Liver (tissue), 3 donors: Measurements from ENCODE around the gene IFTAP.

Experiments
- RAD21 ChIP-seq, 2 donors: IDR thresholded peaks; 2 replicates each; pipeline ENCODE4 v1.6.1; 2016; ENCODE audit warnings: antibody characterized with exemption in 2 of 2, mild to moderate bottlenecking in 2 of 2
- YY1 ChIP-seq: IDR thresholded peaks from 2 replicates; pipeline ENCODE4 v1.6.1; 2016; ENCODE audit warnings: antibody characterized with exemption, mild to moderate bottlenecking
- TF ChIP-seq, protein P1 (sequence below): fragments of 150-350 bp; IDR thresholded peaks from 2 replicates; pipeline ENCODE4 v1.5.1; 2017; ENCODE audit warnings: improper control_type of control experiment, low read depth, low read length; ENCODE audit not compliant: missing input control
- TF ChIP-seq, protein P2 (sequence below): IDR thresholded peaks from 2 replicates; pipeline ENCODE4 v1.6.1; 2016; ENCODE audit warnings: antibody characterized with exemption
- donor health status: healthy.
- donor health status: healthy.

DNA sequence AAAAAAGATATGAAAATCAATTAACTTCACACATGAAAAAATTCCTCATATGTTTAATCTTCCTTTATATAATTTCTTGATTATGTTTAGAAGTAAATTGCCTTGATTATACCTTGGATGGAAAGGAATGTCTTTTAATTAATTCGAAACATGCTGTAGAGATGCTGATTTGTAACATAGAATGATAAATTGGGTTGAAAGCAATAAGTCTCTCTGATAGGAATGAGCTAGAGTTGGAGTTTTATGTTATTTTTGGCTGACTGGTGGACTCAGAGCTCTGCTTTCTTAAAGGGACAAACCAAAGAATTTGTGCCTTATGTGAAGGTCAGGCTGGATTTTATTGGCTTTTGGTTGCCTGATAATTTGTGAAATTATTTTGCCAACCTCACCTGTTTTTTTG is 98.4 kb downstream of the IFTAP start:
- TF ChIP-seq YY1 (no peak), RAD21 (IDR thresholded peaks at IDR 0.05) (no peak)
- TF ChIP-seq, protein P1, sequence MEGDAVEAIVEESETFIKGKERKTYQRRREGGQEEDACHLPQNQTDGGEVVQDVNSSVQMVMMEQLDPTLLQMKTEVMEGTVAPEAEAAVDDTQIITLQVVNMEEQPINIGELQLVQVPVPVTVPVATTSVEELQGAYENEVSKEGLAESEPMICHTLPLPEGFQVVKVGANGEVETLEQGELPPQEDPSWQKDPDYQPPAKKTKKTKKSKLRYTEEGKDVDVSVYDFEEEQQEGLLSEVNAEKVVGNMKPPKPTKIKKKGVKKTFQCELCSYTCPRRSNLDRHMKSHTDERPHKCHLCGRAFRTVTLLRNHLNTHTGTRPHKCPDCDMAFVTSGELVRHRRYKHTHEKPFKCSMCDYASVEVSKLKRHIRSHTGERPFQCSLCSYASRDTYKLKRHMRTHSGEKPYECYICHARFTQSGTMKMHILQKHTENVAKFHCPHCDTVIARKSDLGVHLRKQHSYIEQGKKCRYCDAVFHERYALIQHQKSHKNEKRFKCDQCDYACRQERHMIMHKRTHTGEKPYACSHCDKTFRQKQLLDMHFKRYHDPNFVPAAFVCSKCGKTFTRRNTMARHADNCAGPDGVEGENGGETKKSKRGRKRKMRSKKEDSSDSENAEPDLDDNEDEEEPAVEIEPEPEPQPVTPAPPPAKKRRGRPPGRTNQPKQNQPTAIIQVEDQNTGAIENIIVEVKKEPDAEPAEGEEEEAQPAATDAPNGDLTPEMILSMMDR: no peak
- TF ChIP-seq, protein P2, sequence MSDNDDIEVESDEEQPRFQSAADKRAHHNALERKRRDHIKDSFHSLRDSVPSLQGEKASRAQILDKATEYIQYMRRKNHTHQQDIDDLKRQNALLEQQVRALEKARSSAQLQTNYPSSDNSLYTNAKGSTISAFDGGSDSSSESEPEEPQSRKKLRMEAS: no peak
